Common myeloid progenitor, CD34-positive (primary cell): ENCODE results near the gene GRPEL2.
A peak's percentile ranks its signal among the peaks of the same experiment; 100 is the strongest.

Source experiments
- CTCF ChIA-PET: fragments of 350-600 bp; sonication (Branson Sonifier 250); formaldehyde crosslinking; loops from one replicate; lab custom pipeline; 2021; ENCODE audit warnings: antibody characterized with exemption; lab: Charles Lee
- POLR2A ChIA-PET: fragments of 350-600 bp; sonication (Branson Sonifier 250); formaldehyde crosslinking; loops from one replicate; lab custom pipeline; 2021; ENCODE audit warnings: antibody characterized with exemption; lab: Charles Lee
- DNase-seq, 3 donors: peaks; one replicate each; pipeline versions ENCODE4 v3.0.0 to v3.0.0-alpha.2; 2013
- H3K27ac ChIP-seq, 2 experiments: 1 replicate in 1 of 2; 2 replicates in 1 of 2; pipeline ENCODE4 v1.7.0; 2013; ENCODE audit warnings: inconsistent platforms in 2 of 2, low read length in 2 of 2, mild to moderate bottlenecking in 2 of 2, low read depth in 1 of 2, moderate library complexity in 1 of 2; ENCODE audit not compliant: severe bottlenecking in 2 of 2, insufficient read depth in 1 of 2, poor library complexity in 1 of 2
- H3K27me3 ChIP-seq, 5 experiments: replicated peaks in 2 of 5; 1 replicate in 3 of 5; 2 replicates in 2 of 5; pipeline versions ENCODE4 v1.6.1 to v1.7.0; 2013; ENCODE audit warnings: low read length in 4 of 5, mild to moderate bottlenecking in 2 of 5, moderate library complexity in 2 of 5, inconsistent platforms in 1 of 5; ENCODE audit not compliant: insufficient read depth in 5 of 5, control insufficient read depth in 4 of 5
- H3K36me3 ChIP-seq, 4 experiments: 1 replicate in 2 of 4; 2 replicates in 2 of 4; pipeline versions ENCODE4 v1.6.1 to v1.7.0; 2013; ENCODE audit warnings: low read length in 3 of 4, control low read depth in 1 of 4, mild to moderate bottlenecking in 1 of 4; ENCODE audit not compliant: control insufficient read depth in 4 of 4, insufficient read depth in 4 of 4
- H3K4me1 ChIP-seq, 4 experiments: 1 replicate in 3 of 4; 2 replicates in 1 of 4; pipeline versions ENCODE4 v1.6.1 to v1.7.1; 2013; ENCODE audit warnings: low read length in 3 of 4, mild to moderate bottlenecking in 3 of 4, control low read depth in 1 of 4, inconsistent platforms in 1 of 4, moderate library complexity in 1 of 4; ENCODE audit not compliant: control insufficient read depth in 4 of 4, insufficient read depth in 4 of 4; ENCODE audit errors: control extremely low read depth in 1 of 4
- H3K4me3 ChIP-seq, 7 experiments: 1 replicate in 4 of 7; 2 replicates in 3 of 7; pipeline versions ENCODE4 v1.5.1 to v1.7.0; 2013; ENCODE audit warnings: mild to moderate bottlenecking in 7 of 7, low read length in 6 of 7, moderate library complexity in 6 of 7, inconsistent platforms in 2 of 7, low read depth in 2 of 7, control low read depth in 1 of 7; ENCODE audit not compliant: insufficient read depth in 4 of 7, control insufficient read depth in 1 of 7; ENCODE audit errors: extremely low read depth in 1 of 7
- H3K9me3 ChIP-seq, 5 experiments: 1 replicate in 4 of 5; 2 replicates in 1 of 5; pipeline versions ENCODE4 v1.6.1 to v1.7.1; 2013; ENCODE audit warnings: low read length in 4 of 5, mild to moderate bottlenecking in 2 of 5, inconsistent platforms in 1 of 5, low read depth in 1 of 5, moderate library complexity in 1 of 5; ENCODE audit not compliant: control insufficient read depth in 4 of 5, insufficient read depth in 2 of 5; ENCODE audit errors: control extremely low read depth in 1 of 5
- WGBS: methylation state at CpG from one replicate; pipeline ENCODE4 v1.1.5; 2013; ENCODE audit not compliant: insufficient coverage; 5-methylcytosine and 5-hydroxymethylcytosine counted together

The GRPEL2 gene

DNA sequence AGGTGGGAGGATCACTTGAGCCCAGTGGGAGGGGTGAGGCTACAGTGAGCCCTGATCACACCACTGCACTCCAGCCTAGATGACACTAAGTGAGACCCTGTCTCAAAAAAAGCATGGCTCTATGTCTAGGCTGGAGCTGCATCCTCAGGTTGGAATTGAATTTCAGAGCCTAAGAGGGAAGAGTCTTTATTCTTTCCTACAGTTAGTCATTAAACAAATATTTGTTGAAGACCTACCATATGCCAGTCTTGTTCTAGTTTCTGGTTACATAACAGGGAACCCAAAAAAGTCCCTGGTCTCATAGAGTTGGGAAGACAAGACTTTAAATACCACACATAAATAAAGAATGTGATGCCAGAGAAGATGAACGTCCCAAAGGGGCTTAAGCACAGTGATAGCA, 6.9 kb upstream of the GRPEL2 start:
- Histone ChIP-seq H3K27me3 (no peaks in the 10 kb centered on the region), H3K36me3 (no peaks in the 10 kb centered on the region), H3K27ac (no peak overlapping the region), H3K4me3 (no peak overlapping the region), H3K9me3 (no peaks in the 10 kb centered on the region), H3K4me1 (no peaks in the 10 kb centered on the region)
- no peak for DNase-seq
- 100% methylated on average over 1 of the region's 1 CpG for WGBS
- CTCF ChIA-PET, result interaction anchor here (1.0 kb wide), 1 partner anchor 38 kb away, joined by 5 read pairs; no protein-coding TSS in a partner anchor
- POLR2A ChIA-PET, result interaction anchor here (0.6 kb wide), 1 partner anchor 88 kb away, joined by 3 read pairs; no protein-coding TSS in a partner anchor

DNA sequence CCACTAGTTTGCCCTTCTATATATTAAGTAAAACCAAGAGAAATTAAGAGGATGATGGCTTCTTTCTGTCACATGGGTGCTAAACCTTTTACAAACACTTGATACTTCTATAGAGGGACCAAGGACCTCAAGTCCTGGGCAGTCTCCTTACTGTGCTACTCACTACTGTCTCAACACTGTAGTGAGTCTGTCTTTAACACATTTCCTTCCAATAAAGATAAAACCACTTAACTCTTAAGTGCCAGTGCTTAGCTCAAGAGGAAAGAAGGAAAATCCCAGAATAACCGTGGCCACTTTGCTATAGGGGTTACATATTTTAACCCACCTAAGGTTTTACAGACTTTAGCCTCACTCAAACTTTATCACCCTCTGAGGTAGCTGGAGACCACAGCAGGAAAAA, 4.4 kb upstream of the GRPEL2 start:
- H3K4me1 ChIP-seq, result peaks cover 3 to 14% (median 12%) of the 10 kb centered on the region in 4 experiments
- H3K27me3 ChIP-seq, result no peaks in the 10 kb centered on the region
- no peaks in the 10 kb centered on the region for H3K9me3 ChIP-seq
- H3K27ac ChIP-seq, result no peak overlapping the region
- WGBS, result no CpG with 5 or more reads among the region's 1 CpG
- DNase-seq, result no peak
- H3K4me3 ChIP-seq, result no peak overlapping the region
- POLR2A ChIA-PET, result no interaction called here
- H3K36me3 ChIP-seq, result no peaks in the 10 kb centered on the region
- CTCF ChIA-PET, result interaction anchor here (0.8 to 8.6 kb wide), 6 partner anchors 9 to 88 kb away, joined by 3 to 46 read pairs (median 3); no protein-coding TSS in a partner anchor

DNA sequence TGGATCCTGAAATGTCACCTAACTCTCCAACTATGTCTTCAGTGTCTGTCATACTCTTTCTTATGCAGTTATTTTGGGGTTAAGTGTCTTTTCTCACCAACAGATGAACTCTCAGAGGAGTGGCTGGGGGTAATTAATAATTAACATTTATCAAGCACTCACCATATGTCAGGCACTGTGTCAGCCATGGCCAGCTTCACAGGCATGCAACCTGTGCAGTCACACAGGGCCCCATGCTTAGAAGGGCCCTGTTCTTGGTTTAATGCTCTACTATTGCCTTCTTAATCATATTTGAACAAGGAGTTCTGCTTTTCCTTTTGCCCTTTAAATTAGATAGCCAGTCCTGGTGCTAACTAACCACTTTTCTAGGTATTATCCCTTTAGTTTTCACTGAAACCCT, 3.4 kb upstream of the GRPEL2 start:
- POLR2A ChIA-PET, result no interaction called here

DNA sequence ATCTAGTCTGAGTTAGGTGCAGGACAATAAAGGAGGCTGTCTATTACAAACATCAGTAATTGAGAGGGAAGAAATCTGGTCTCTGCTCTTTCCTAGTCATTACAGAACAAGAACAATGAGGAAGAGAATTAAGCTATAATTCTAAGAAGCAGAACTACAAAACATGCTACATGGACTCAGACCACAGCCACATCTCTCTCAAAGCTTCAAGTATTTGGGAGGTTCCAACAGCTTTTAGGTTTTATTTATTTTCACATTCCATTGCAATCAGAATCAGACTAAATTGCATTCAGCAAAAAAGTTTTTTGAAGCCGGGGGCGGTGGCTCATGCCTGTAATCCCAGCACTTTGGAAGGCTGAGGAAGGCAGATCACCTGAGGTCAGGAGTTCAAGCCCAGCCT, 1.1 kb upstream of the GRPEL2 start:
- CTCF ChIA-PET, result interaction anchor here (1.2 to 8.6 kb wide), 7 partner anchors 10 to 30 kb away, joined by 4 to 46 read pairs (median 6); partner anchors contain the start of gene PCYOX1L
- peak in 2 of 3 donors; percentile 53 to 61 for DNase-seq
- POLR2A ChIA-PET, result no interaction called here
- H3K4me3 ChIP-seq, result no peak overlapping the region
- no peaks in the 10 kb centered on the region for H3K27me3 ChIP-seq
- H3K9me3 ChIP-seq, result no peaks in the 10 kb centered on the region
- peaks cover 9 to 35% (median 25%) of the 10 kb centered on the region in 4 experiments for H3K4me1 ChIP-seq
- H3K27ac ChIP-seq, result no peak overlapping the region
- 93% methylated on average over 2 of the region's 2 CpGs for WGBS
- H3K36me3 ChIP-seq, result peaks cover 0 to 18% (median 7%) of the 10 kb centered on the region in 4 experiments

More for the DNA sequence above, 3.4 kb upstream of the GRPEL2 start:
- Histone ChIP-seq H3K36me3 (no peaks in the 10 kb centered on the region), H3K27me3 (no peaks in the 10 kb centered on the region), H3K4me1 (peaks cover 9 to 19% (median 18%) of the 10 kb centered on the region in 4 experiments), H3K9me3 (no peaks in the 10 kb centered on the region), H3K27ac (no peak overlapping the region), H3K4me3 (no peak overlapping the region)
- no peak for DNase-seq
- CTCF ChIA-PET, result interaction anchor here (1.3 to 8.6 kb wide), 4 partner anchors 10 to 26 kb away, joined by 3 to 46 read pairs (median 4); no protein-coding TSS in a partner anchor

DNA sequence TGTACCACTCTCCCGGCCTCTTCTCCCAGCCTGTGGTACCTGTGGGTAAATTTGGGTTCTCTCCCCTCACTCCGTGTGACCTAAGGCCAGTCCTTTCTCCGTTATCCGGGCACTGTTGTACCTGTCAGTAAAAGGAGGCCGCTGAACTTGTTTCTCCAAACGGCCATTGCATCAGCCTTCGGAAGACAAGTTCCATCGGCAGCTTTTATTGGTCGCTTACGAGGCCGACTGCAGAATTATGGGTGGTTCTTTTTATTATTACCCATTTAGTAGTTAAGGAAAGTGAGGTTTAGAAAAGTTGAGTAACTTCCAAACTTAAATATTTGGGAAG, 558 bp downstream of the GRPEL2 start:
- Histone ChIP-seq H3K27me3 (no peaks in the 10 kb centered on the region), H3K36me3 (peaks cover 16 to 35% (median 18%) of the 10 kb centered on the region in 4 experiments), H3K4me1 (peaks cover 9 to 35% (median 25%) of the 10 kb centered on the region in 4 experiments), H3K27ac (peak overlapping the region in 1 of 2 experiments; percentile 69), H3K4me3 (peak overlapping the region; percentile 60 to 97 (median 83)), H3K9me3 (no peaks in the 10 kb centered on the region)
- DNase-seq, result peak in 2 of 3 donors; percentile 31 to 40
- ChIA-PET CTCF (interaction anchor here (0.9 to 8.6 kb wide), 8 partner anchors 12 to 41 kb away, joined by 3 to 46 read pairs (median 3); partner anchors contain the start of gene PCYOX1L), POLR2A (interaction anchor here (0.7 to 1.3 kb wide), 2 partner anchors 12 to 48 kb away, joined by 3 to 4 read pairs; partner anchors contain the start of gene PCYOX1L)
- 0% methylated on average over 10 of the region's 11 CpGs for WGBS

DNA sequence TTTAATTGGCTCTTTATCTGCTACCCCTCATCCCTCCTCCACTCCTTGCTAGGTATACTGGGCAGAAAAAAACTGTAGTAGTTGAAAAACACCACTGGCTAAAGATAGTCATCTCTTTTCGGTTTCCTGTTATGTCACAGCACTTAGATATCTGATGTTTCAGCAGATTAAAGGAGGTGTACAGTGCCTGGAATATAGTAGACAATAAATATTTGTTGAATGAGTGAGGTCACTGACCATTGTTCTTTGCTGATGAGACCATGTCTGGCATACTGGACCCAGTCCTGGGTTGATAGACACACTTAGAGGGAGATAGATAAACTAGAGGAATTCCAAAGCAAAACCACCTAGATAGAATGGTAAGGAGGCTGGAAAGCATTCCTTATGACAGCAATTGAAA, 3.2 kb downstream of the GRPEL2 start:
- Histone ChIP-seq H3K9me3 (no peaks in the 10 kb centered on the region), H3K36me3 (peaks cover 17 to 48% (median 30%) of the 10 kb centered on the region in 4 experiments), H3K4me1 (peaks cover 9 to 35% (median 25%) of the 10 kb centered on the region in 4 experiments), H3K27ac (no peak overlapping the region), H3K4me3 (no peak overlapping the region), H3K27me3 (no peaks in the 10 kb centered on the region)
- ChIA-PET CTCF (interaction anchor here (8.6 kb wide), 1 partner anchor 19 kb away, joined by 46 read pairs; no protein-coding TSS in a partner anchor), POLR2A (no interaction called here)
- no peak for DNase-seq
- no CpG with 5 or more reads among the region's 1 CpG for WGBS

DNA sequence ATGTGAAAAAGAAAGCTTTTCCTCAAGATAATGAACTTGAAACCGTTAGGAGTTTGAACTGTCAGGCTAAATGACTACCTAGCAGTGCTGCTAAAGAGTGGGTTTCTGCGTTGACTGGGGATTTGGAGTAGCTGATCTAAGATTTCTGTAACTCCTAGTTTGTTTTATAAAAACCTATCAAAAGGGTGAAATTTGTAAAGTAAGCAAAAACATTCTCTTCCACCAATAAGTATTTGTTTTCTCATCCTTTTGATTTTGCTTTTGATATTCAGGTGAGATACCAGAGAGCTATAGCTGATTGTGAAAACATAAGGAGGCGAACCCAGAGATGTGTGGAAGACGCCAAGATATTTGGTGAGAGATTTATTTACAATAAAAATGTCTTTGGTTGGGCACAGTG, 4.1 kb downstream of the GRPEL2 start:
- CTCF ChIA-PET, result interaction anchor here (0.8 to 2.0 kb wide), 4 partner anchors 8 to 33 kb away, joined by 3 to 7 read pairs (median 4); partner anchors contain the start of gene PCYOX1L
- H3K9me3 ChIP-seq, result no peaks in the 10 kb centered on the region
- POLR2A ChIA-PET, result no interaction called here
- H3K36me3 ChIP-seq, result peaks cover 17 to 48% (median 31%) of the 10 kb centered on the region in 4 experiments
- no peaks in the 10 kb centered on the region for H3K27me3 ChIP-seq
- H3K4me3 ChIP-seq, result no peak overlapping the region
- WGBS, result 95% methylated on average over 3 of the region's 4 CpGs
- no peak overlapping the region for H3K27ac ChIP-seq
- peaks cover 9 to 42% (median 23%) of the 10 kb centered on the region in 4 experiments for H3K4me1 ChIP-seq
- no peak for DNase-seq
